SU-DHL-6 (cell line): ENCODE data around the gene KIF18B.

Experiments
- CTCF ChIP-seq: fragments of 200-600 bp; sonication (generic); IDR thresholded peaks from one replicate; pipeline ENCODE4 v1.5.1; 2017; ENCODE audit warnings: antibody characterized with exemption, mild to moderate bottlenecking, low read length, moderate library complexity; ENCODE audit not compliant: insufficient read depth, poor library complexity, severe bottlenecking
- EZH2phosphoT487 ChIP-seq: fragments of 200-600 bp; sonication (generic), shearing (Covaris generic); conservative IDR thresholded peaks from 2 replicates; pipeline ENCODE4 v1.6.1; 2018; ENCODE audit warnings: mild to moderate bottlenecking, antibody characterized with exemption, low read length, moderate library complexity, mixed read lengths

GRCh38 chr17:44909681-44910144 is 37.9 kb downstream of the KIF18B start:
- no peak for TF ChIP-seq CTCF
- no peak for TF ChIP-seq EZH2phosphoT487
